Inflammatory macrophage (primary cell): ENCODE data around the gene TRPM8.
"Not testable (repeated sequence)": the region's sequence is repeated elsewhere in the genome, so short reads cannot be mapped to it uniquely, and the experiment has no call there.

Source experiments
- DNase-seq, 2 donors: peaks; one replicate each; pipeline ENCODE4 v3.0.0-alpha.2; 2020 to 2022
- total RNA-seq, 18 experiments: gene quantifications; one replicate each; lab custom pipeline; 2026; ENCODE audit warnings: mixed read lengths in 6 of 18, inconsistent platforms in 2 of 18; lab: John Stamatoyannopoulos, UW

TRPM8 gene
- 0.05 to 1.7 (median 0.46) reads per million in 18 experiments for total RNA-seq

DNA sequence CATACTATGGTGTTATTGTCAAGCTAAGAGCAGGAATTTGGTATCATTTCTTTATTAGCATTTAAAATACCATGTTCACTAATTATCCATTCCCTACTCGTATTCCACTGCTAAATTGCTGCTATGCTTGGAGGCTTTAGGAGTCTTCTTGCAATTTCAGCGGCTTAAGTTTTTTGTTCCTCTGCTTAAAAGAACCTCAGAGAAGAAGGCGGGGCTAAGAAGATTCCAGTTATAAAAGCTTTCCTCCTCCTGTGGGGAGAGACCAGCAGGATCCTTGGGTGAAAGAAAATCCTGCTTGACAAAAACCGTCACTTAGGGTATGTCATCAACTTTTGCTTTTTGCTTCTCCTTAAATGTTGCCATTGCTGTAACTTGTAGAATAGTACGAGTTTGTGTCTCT lies at the start of gene TRPM8:
Gene TRPM8, plus strand, starts transcription at position 258 of the 400 bp plus-strand sequence. CDS start 9,165 bp downstream, outside the sequence.
- DNase-seq: no peak

DNA sequence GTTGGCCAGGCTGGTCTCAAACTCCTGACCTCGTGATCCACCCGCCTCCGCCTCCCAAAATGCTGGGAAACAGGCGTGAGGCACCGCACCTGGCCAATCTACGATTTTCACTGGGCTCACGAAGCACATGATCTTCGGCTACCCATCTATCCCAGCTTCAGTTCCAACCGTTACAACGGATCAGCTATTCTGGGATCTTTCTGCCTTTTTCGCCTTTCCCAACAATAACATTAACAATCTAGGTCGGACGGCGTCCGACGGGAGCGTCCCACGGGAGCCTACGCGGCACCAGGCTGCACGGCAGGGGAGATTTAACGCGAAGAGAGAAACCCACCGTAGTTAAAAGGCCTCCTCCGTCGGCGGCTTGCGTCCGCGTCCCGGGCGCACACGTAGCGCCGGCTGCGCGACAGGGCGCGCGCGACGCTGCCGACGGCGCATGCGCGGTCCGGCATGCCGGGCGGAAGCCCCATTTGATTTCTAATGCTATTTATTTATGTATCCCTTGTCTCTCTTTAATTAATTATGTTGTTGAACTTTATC lies 49.1 kb upstream of the TRPM8 start, which contains the start of gene MSL3B:
Gene MSL3B, minus strand, starts transcription at position 394 of the 540 bp plus-strand sequence.
- peak; percentile 61 to 70 for DNase-seq

DNA sequence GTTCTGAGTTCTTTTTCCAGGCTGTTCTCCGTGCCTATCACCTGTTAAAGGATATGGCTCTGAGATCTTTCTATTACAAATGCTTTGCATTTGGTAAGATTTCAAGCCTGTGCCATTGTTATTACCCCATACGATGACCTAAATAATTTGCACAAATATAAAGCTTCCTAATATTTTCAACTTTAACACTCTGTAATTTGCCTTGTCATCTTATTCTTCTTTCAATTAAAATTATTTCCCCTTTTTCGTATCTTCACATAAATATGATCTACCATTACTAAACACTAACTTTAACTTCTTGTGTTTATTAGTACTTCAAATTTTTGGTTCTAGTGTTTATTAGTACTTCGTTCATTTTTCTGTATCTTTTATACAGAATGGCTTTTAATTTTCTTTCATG lies 45.7 kb upstream of the TRPM8 start:
- DNase-seq: no peak

GRCh38 chr2:233872125-233872524 lies 45.0 kb upstream of the TRPM8 start:
- DNase-seq: peak; percentile 15 to 25

GRCh38 chr2:233882353-233882752 lies 34.8 kb upstream of the TRPM8 start:
- no peak for DNase-seq

DNA sequence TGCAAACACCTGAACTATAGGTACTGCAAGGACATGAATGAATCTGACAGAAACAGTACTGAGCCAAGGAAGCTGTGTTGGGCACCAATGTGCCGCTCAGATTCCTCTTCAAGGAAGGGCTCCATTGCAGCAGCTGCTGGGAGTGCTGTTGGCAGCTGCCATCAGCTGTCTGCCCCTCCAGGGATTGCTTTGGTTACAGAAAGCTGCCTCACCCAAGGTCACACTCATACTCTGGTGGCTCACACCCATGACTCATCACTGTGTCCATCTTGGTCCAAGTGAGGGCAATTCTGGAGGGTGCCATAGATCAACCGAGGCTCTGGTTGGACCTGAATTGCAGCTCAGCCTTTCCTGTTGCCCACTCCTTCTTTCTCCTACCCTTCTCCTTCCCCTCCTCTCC lies 24.4 kb upstream of the TRPM8 start:
- DNase-seq: no peak

- not testable (repeated sequence) for DNase-seq
These were observed 20.9 kb upstream of the TRPM8 start for GRCh38 chr2:233896253-233896652.

DNA sequence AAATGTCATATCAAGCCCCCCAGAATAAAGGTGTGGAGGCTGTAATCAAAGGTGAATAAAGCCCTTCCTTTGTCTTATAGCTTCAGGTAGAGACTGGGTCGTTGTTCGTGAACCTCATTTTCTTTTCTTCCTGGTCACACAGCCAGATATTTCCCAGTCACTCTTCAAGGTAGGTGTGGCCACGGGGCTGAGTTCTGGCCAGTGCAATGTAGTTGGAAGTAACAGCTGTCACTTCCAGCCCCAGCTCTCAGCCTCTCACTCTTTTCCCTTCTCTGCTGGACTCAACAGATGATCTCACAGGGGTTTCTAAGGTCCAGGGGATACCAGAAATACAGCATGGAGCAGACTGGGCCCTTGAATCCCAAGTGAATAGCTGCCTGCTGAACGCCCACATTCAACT lies 15.8 kb upstream of the TRPM8 start:
- DNase-seq: no peak

- DNase-seq: no peak
These were observed 15.3 kb upstream of the TRPM8 start for GRCh38 chr2:233901884-233902283.

GRCh38 chr2:233905945-233906344 lies 11.2 kb upstream of the TRPM8 start:
- DNase-seq: no peak

DNA sequence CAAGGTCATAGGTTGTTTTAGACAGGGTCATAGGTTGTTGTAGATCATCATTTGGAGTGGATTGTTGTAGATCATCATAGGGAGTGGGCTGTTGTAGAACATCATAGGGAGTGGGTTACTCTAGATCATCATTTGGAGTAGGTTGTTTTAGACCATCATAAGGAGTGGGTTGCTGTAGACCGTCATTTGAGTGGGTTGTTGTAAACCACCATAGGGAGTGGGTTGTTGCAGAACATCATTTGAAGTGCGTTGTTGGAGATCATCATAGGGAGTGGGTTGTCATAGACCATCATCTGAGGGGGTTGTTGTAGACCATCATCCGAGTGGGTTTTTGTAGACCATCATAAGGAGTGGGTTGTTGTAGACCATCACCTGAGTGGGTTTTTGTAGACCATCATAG lies 9.5 kb upstream of the TRPM8 start:
- no peak for DNase-seq

DNA sequence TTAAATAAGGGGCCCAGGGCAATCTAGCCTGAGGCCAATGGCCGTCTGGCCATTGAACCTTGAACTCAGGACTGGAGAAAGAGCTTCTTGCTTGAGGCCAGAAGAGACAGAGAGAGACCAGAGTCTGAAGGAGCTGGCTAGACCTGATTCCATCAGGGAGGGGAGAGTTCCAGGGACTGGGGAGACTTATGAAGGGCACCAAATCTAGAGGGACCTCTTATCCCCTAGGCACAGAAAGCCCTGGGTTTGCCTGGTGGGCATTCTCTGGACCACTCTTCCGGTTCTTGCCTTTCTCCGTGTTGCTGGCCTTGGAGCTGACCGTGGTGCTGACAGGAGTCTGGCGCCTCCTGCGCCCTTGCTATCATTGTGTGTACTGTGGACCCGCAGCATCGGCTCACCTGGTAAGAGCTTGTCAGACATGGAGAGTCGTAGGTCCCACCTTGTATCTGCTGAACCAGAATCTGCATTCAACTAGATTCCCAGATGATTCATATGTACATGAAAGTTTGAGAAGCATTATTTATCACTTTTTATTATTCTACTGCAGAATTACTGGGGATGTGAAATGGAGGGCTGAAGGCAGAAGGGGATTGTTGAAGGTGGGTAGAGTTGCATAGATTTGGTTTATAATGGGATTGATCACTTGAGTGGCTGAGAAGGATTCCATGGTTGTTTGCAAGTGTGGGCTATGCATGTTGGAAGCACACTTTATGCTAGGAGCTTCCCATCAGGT lies 4.3 kb upstream of the TRPM8 start:
- DNase-seq: peak in 1 of 2 donors; percentile 6

DNA sequence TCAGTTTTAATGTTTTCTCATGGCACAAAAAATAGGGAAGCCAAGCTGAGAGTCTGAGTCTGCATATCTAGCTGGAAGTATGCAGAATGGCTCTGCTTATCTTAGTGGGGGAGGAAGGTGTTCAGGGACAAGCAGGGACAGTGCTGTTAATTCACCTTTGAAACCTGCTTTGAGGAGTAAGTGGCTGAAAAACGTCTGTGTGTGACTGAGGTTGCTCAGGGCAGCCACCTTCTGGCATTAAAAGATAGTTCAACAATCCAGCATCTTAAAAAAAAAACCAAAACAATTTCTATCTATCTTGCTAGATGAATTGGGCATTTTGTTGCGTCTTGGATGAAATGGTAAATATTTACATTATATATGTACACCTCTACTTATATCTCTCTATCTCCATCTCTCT lies 2.0 kb upstream of the TRPM8 start:
- no peak for DNase-seq

GRCh38 chr2:233919319-233919718 lies 2.1 kb downstream of the TRPM8 start:
- DNase-seq: no peak

- DNase-seq: no peak
These were observed 2.8 kb downstream of the TRPM8 start for GRCh38 chr2:233919938-233920337.

GRCh38 chr2:233922471-233922870 lies 5.3 kb downstream of the TRPM8 start:
- no peak for DNase-seq

DNA sequence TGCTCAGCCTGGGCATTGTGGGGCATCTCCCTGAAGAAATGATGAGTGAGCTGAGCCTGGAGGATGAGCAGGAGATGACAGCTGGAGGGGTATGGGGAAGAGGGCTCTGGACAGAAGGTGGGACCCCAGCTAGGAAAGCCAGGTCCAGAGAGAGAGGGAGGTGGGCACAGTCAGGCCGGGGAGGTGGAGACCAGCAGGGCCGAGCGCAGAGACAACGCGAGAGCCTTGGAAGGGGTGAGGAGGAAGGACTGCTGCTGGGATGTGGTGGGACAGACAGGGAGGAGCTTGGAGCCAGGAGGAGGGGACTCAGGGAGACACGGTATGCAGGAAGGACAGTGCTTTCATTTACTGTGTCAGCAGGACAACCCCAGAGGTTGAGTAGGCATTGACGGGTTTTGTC lies 8.2 kb downstream of the TRPM8 start:
- DNase-seq: no peak

DNA sequence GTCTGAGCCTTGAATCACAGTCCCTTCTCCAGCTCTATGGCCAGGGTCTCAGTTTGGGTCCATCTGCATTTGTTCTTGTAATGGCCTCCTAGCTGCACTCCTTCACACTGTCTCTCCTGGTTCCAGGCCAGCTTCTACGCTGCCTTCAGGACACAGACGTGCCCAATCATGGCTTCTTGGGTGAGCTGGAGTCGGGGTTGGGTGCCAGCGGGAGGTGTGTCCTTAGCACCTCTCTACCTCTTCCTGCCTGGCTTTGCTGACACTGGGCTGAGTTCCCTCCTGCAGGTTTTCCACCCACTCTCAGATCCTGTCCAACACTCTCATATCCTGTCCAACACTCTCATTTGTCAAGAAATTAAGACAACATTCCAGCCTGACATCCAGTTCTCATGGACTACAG lies 9.6 kb downstream of the TRPM8 start:
- DNase-seq: no peak

GRCh38 chr2:233928594-233929351 lies 11.6 kb downstream of the TRPM8 start:
- peak in 1 of 2 donors; percentile 5 for DNase-seq

- DNase-seq: no peak
These were observed 12.3 kb downstream of the TRPM8 start for GRCh38 chr2:233929352-233930022.

DNA sequence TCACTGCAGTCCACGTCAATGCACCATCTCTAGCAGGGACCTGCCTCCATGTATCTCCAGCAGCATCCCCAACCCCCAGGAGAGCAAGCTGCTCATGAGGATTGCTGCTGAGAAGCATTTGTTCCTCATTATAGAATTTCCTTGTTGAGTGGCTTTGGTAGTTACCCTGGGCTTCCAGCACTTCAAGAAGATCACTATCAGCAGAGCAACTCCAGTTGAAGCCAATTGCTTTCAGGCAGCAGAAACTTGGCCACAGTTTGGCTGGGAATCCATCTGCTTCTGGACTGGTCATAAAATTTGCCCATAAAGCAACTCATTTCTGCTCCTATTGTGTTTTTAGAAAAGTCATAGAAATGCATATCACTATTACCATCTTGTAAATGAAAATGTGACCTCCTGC lies 17.4 kb downstream of the TRPM8 start:
- DNase-seq: no peak

- no peak for DNase-seq
These were observed 18.3 kb downstream of the TRPM8 start for GRCh38 chr2:233935426-233935825.

- no peak for DNase-seq
These were observed 18.9 kb downstream of the TRPM8 start for GRCh38 chr2:233936089-233936488.
